RWPE2 (cell line): ENCODE data around the gene CLP1.
A peak's percentile ranks its signal among the peaks of the same experiment; 100 is the strongest.

ENCODE experiments used
- ATAC-seq: fragments of 200-7000 bp; cut with Tn5 transposase; 3 replicates; pipeline ENCODE4 v1.9.1; 2021; ENCODE audit warnings: low read depth
- DNase-seq: peaks from one replicate; pipeline ENCODE4 v3.0.0-alpha.2; 2020; ENCODE audit warnings: low spot score
- H3K27ac ChIP-seq: fragments of 450-650 bp; 2 replicates; pipeline ENCODE4 v1.5.1; 2017; ENCODE audit warnings: mild to moderate bottlenecking; ENCODE audit not compliant: poor library complexity, severe bottlenecking
- H3K27me3 ChIP-seq: fragments of 250-450 bp; sonication (Bioruptor Pico); 2 replicates; pipeline ENCODE4 v1.5.1; 2021; ENCODE audit warnings: mild to moderate bottlenecking, moderate library complexity; ENCODE audit not compliant: insufficient read depth, poor library complexity, severe bottlenecking
- H3K36me3 ChIP-seq: fragments of 250-450 bp; sonication (Bioruptor Pico); 2 replicates; pipeline ENCODE4 v1.5.1; 2020; ENCODE audit warnings: low read depth, mild to moderate bottlenecking, moderate library complexity
- H3K4me1 ChIP-seq: fragments of 250-450 bp; sonication (Bioruptor Pico); 2 replicates; pipeline ENCODE4 v1.5.1; 2021; ENCODE audit warnings: mild to moderate bottlenecking, moderate library complexity; ENCODE audit not compliant: insufficient read depth, poor library complexity, severe bottlenecking
- H3K4me3 ChIP-seq: fragments of 250-450 bp; sonication (Bioruptor Pico); 2 replicates; pipeline ENCODE4 v1.5.1; 2021; ENCODE audit warnings: mild to moderate bottlenecking, moderate library complexity; ENCODE audit not compliant: severe bottlenecking
- H3K9me3 ChIP-seq: fragments of 250-450 bp; sonication (Bioruptor Pico); 2 replicates; pipeline ENCODE4 v1.5.1; 2021; ENCODE audit warnings: mild to moderate bottlenecking, moderate library complexity; ENCODE audit not compliant: severe bottlenecking
- CTCF ChIP-seq: fragments of 450-650 bp; IDR thresholded peaks from one replicate; pipeline ENCODE4 v1.5.1; 2017; ENCODE audit warnings: mild to moderate bottlenecking, moderate library complexity; ENCODE audit not compliant: poor library complexity, severe bottlenecking

The CLP1 gene

GRCh38 chr11:57656885-57657193 is 723 bp upstream of the CLP1 start:
- no peak for ATAC-seq
- no peak for DNase-seq
- H3K4me1 ChIP-seq: peaks cover 4% of the 10 kb centered on the region
- H3K27ac ChIP-seq: peak overlapping the region; percentile 32
- peaks cover 30% of the 10 kb centered on the region for H3K36me3 ChIP-seq
- H3K9me3 ChIP-seq: no peaks in the 10 kb centered on the region
- no peaks in the 10 kb centered on the region for H3K27me3 ChIP-seq
- no peak for TF ChIP-seq CTCF
- peak overlapping the region; percentile 65 for H3K4me3 ChIP-seq

- DNase-seq (no peak), ATAC-seq (no peak)
- Histone ChIP-seq H3K4me1 (peaks cover 4% of the 10 kb centered on the region), H3K36me3 (peaks cover 38% of the 10 kb centered on the region), H3K4me3 (peak overlapping the region; percentile 65), H3K27me3 (no peaks in the 10 kb centered on the region), H3K27ac (peak overlapping the region; percentile 32), H3K9me3 (no peaks in the 10 kb centered on the region)
- no peak for TF ChIP-seq CTCF
Observed at GRCh38 chr11:57658023-57658361, 430 bp downstream of the CLP1 start.

GRCh38 chr11:57659669-57660068 is 2.1 kb downstream of the CLP1 start:
- no peaks in the 10 kb centered on the region for H3K9me3 ChIP-seq
- H3K4me1 ChIP-seq: peaks cover 4% of the 10 kb centered on the region
- H3K27ac ChIP-seq: no peak overlapping the region
- peaks cover 38% of the 10 kb centered on the region for H3K36me3 ChIP-seq
- H3K4me3 ChIP-seq: no peak overlapping the region
- TF ChIP-seq CTCF: no peak
- DNase-seq: no peak
- no peaks in the 10 kb centered on the region for H3K27me3 ChIP-seq
- ATAC-seq: no peak

- ATAC-seq: no peak
Observed at GRCh38 chr11:57662893-57663292, 5.3 kb downstream of the CLP1 start.

GRCh38 chr11:57663975-57664374 is 6.4 kb downstream of the CLP1 start:
- TF ChIP-seq CTCF: no peak
- no peak overlapping the region for H3K4me3 ChIP-seq
- peaks cover 37% of the 10 kb centered on the region for H3K36me3 ChIP-seq
- ATAC-seq: no peak
- no peaks in the 10 kb centered on the region for H3K9me3 ChIP-seq
- H3K27me3 ChIP-seq: no peaks in the 10 kb centered on the region
- H3K4me1 ChIP-seq: peaks cover 4% of the 10 kb centered on the region
- no peak overlapping the region for H3K27ac ChIP-seq
- no peak for DNase-seq

More at GRCh38 chr11:57662893-57663292, 5.3 kb downstream of the CLP1 start:
- H3K9me3 ChIP-seq: no peaks in the 10 kb centered on the region
- H3K4me1 ChIP-seq: peaks cover 4% of the 10 kb centered on the region
- H3K36me3 ChIP-seq: peaks cover 38% of the 10 kb centered on the region
- peak; percentile 15 for TF ChIP-seq CTCF
- no peaks in the 10 kb centered on the region for H3K27me3 ChIP-seq
- H3K4me3 ChIP-seq: no peak overlapping the region
- no peak for DNase-seq
- no peak overlapping the region for H3K27ac ChIP-seq
